Measurements from ENCODE around the gene TNNC2.
"Not testable (repeated sequence)": the region's sequence is repeated elsewhere in the genome, so short reads cannot be mapped to it uniquely, and the experiment has no call there.

The TNNC2 gene

GRCh38 chr20:45848421-45848820, 21.3 kb upstream of the TNNC2 start:
- no peak for DNase-seq

- DNase-seq = no peak
Observed at GRCh38 chr20:45845452-45845851, 18.3 kb upstream of the TNNC2 start.

- no peak for DNase-seq
Observed at GRCh38 chr20:45843506-45843905, 16.4 kb upstream of the TNNC2 start.

- DNase-seq = no peak
Observed at GRCh38 chr20:45842169-45842812, 15.2 kb upstream of the TNNC2 start.

GRCh38 chr20:45841407-45842129, 14.5 kb upstream of the TNNC2 start:
- no peak for DNase-seq

- no peak for DNase-seq
Observed at GRCh38 chr20:45840700-45841198, 13.6 kb upstream of the TNNC2 start.

- no peak for DNase-seq
Observed at GRCh38 chr20:45836841-45837240, 9.7 kb upstream of the TNNC2 start.

- no peak for DNase-seq
Observed at GRCh38 chr20:45835825-45836224, 8.7 kb upstream of the TNNC2 start.

GRCh38 chr20:45835329-45835765, 8.2 kb upstream of the TNNC2 start:
- no peak for DNase-seq

- no peak for DNase-seq
Observed at GRCh38 chr20:45834797-45835161, 7.7 kb upstream of the TNNC2 start.

GRCh38 chr20:45833883-45834796, 7.0 kb upstream of the TNNC2 start:
- no peak for DNase-seq

GRCh38 chr20:45833030-45833882, 6.1 kb upstream of the TNNC2 start, which contains the start of gene SNX21:
Gene SNX21 (plus strand): TSS chr20:45833799. CDS start chr20:45833920, 121 bp downstream.
- DNase-seq = peak; percentile 32

- DNase-seq = no peak
Observed at GRCh38 chr20:45832619-45833018, 5.5 kb upstream of the TNNC2 start.

GRCh38 chr20:45829673-45830106, 2.6 kb upstream of the TNNC2 start:
- not testable (repeated sequence) for DNase-seq

GRCh38 chr20:45828589-45828988, 1.5 kb upstream of the TNNC2 start:
- no peak for DNase-seq

- DNase-seq = no peak
Observed at GRCh38 chr20:45827712-45828111, 600 bp upstream of the TNNC2 start.

- no peak for DNase-seq
Observed at GRCh38 chr20:45826381-45827019, 612 bp downstream of the TNNC2 start.

GRCh38 chr20:45823949-45824835, 2.9 kb downstream of the TNNC2 start:
- no peak for DNase-seq

- no peak for DNase-seq
Observed at GRCh38 chr20:45822857-45823256, 4.3 kb downstream of the TNNC2 start.

GRCh38 chr20:45821947-45822346, 5.2 kb downstream of the TNNC2 start:
- no peak for DNase-seq

- DNase-seq = no peak
Observed at GRCh38 chr20:45819466-45819865, 7.6 kb downstream of the TNNC2 start.

Measured in NCI-H774 (cell line).